Left colon (tissue), 2 donors: ENCODE measurements around the gene SLC2A1. TPM values are rescaled to one million over a fixed set of nuclear protein-coding genes. Genes with fewer than 3 reads are reported as not detected.
A peak's percentile ranks its signal among the peaks of the same experiment; 100 is the strongest.

Source experiments
- ATAC-seq: fragments of 200-7000 bp; cut with Tn5 transposase; one replicate; pipeline ENCODE4 v1.9.1; 2020; ENCODE audit warnings: mild to moderate bottlenecking, moderate library complexity
- DNase-seq, 2 donors: peaks; one replicate each; pipeline ENCODE4 v3.0.0-alpha.2; 2020
- intact Hi-C, 2 donors: fragments of 100-400 bp; cut with DNase I in 1 of 2; cut with micrococcal nuclease in 1 of 2; formaldehyde crosslinking; loops; one replicate each; pipeline versions ENCODE4 v1.11.2 to v1.14.0; 2022; cut with DNase I, micrococcal nuclease
- long read RNA-seq: library from polyadenylated mRNA; unstranded; transcript quantifications from one replicate; pipeline ENCODE4 v2.0.0, GENCODE V29; 2021
- total RNA-seq, 2 donors: library from RNA; stranded (reverse); fragmentation: NEBNext Ultra II Directional; extraction: Animal tissue kit (Norgen Biotek cat#: 25700); gene quantifications; one replicate each; pipeline ENCODE4 v1.2.1, GENCODE V29; 2021
- donor health status: DM: no; HTN: no; CAD: no.
- donor health status: DM: yes; HTN: yes; CAD: no.

Gene SLC2A1
- total RNA-seq = 10 to 100 TPM; 59.0 to 82.7 TPM
- long read RNA-seq, transcript SLC2A1-203 (10 exons, 3,670 nt) = major isoform, 105 of 212 reads
- long read RNA-seq, partial matches to known transcripts = 102 of 212 reads
- long read RNA-seq, other reads (novel, unspliced or antisense) = 5 of 212 reads

GRCh38 chr1:42958488-42959319 is at the start of gene SLC2A1:
SLC2A1 (minus strand) TSS chr1:42958868; CDS start chr1:42958651, 217 bp downstream.
- peak; percentile 95 to 96 for DNase-seq
- peak; percentile 86 for ATAC-seq
- intact Hi-C loops = no loop called here

- intact Hi-C loops = no loop called here
- no peak for DNase-seq
- ATAC-seq = peak; percentile 45
Observed at GRCh38 chr1:43007377-43008114, 48.9 kb upstream of the SLC2A1 start.

DNA sequence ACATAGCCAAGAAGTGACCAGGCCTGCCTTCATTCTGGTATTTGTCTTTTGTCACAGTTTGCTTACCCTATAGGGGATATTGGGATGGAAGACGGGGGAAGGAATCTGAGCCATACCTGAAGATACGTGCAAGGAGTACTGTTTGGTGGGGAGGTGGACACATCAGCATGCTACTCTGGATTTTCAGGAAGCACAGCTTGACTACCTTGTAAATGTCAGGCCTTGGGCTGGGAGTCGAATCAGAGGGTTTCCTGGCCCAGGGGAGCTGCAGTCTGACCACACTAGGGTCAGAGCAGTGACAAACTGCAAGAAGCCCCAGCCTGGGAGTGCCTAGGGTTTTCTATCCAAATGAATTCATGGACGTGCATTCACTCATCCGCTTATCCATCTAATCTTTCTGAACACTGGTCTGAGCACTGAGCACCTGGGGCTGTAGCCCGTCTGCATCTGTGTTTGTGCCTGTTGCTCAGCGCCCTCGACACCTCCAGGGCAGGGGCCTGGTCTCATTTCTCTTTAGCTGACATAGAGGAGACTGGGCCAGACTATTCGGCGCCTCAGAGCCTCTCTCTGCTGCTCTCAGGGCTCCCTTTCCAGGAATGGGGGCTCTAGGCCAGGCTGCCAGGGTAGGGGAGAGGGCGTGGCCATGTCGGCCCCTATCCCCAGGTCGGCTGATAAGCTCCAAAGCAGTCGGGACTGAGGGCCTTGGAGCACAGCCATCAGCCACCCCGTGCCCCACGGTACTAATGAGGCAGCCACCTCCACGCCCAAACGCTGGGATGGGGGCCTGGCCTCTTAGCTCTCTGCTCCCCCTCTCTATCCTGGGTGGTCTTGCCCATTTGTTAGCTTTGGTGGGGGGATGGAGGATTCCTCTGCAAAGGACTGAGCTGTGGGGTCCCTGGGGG is 47.0 kb upstream of the SLC2A1 start:
- intact Hi-C loops = no loop called here
- no peak for DNase-seq
- no peak for ATAC-seq

DNA sequence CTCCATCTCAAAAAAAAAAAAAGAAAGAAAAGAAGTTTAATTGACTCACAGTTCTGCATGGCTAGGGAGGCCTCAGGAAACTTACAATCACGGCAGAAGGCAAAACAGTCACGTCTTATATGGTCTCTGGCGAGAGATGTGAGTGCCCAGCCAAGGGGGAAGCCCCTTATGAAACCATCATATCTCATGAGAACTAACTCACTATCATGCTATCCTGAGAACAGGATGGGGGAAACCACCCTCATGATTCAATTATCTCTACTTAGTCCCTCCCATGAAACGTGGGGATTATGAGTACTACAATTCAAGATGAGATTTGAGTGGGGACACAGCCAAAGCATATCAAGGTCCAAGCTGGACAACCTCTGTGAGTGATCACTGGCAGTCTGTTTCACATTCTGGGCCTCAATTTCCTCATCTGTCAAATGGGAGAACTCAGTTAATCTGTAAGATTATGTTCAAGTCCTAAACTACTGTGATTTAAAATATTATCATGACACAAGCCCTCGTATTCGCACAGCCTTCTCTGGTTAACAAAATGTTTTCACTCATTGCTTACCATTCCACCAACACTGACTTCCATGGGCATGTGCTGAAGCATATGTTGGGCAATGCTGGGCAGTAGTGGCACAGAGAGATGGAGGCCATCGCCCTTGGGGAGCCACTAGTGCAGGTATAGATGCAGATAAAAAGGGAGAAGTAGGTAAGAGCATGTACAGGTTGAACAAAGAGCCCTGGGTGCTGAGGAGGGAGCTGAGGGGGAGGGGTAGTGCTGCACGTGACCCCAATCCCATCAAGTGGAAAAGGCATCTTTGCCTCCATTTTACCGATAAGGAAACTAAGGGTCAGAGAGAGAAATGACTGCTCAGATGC is 46.2 kb upstream of the SLC2A1 start:
- DNase-seq = no peak
- intact Hi-C loops = no loop called here
- no peak for ATAC-seq

DNA sequence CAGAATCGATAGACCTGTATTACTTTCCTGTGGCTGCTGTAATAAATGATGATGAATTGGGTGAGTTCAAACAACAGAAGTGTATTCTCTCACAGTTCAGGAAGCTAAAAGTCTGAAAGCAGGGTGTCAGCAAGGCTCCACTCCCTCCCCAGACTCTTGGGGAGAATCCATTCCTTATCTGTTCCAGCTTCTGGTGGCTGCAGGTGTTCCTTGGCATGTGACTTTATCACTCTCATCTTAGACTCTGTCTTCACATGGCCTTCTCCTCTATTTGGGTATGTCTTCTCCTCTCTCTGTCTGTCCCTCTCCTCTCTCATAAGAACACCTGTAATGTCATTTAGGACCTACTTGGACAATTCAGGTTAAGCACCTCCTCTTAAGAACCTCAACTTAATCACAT is 44.1 kb upstream of the SLC2A1 start:
- intact Hi-C loops = no loop called here
- no peak for DNase-seq
- no peak for ATAC-seq

DNA sequence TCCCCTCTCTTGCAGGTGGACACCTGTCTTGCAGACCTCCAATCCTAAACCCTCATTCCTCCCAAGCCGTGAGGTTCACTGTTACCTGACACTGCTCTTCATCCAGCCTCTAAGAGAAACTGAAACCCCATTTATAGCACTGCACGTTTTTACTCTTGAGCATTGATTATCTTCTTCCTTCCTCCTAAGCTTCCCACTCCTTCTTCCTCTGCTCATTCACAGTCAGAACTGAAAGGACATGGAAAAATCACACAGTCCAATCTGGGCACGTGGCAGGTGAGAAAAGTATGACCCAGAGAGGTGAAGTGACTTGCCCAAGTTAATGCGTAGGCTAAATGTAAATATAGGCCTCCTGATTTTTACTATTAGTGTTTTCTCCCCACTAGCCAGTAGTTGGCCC is 43.4 kb upstream of the SLC2A1 start:
- ATAC-seq (peak; percentile 20), DNase-seq (no peak)
- intact Hi-C loops = no loop called here

- DNase-seq (no peak), ATAC-seq (no peak)
- intact Hi-C loops = no loop called here
Observed at GRCh38 chr1:43001434-43001833, 42.8 kb upstream of the SLC2A1 start.

GRCh38 chr1:43000271-43000670 is 41.6 kb upstream of the SLC2A1 start:
- ATAC-seq (no peak), DNase-seq (no peak)
- intact Hi-C loops = no loop called here

- intact Hi-C loops = no loop called here
- ATAC-seq = no peak
- no peak for DNase-seq
Observed at GRCh38 chr1:42999308-42999707, 40.6 kb upstream of the SLC2A1 start.

GRCh38 chr1:42998386-42998785 is 39.7 kb upstream of the SLC2A1 start:
- intact Hi-C loops = no loop called here
- no peak for ATAC-seq
- no peak for DNase-seq

DNA sequence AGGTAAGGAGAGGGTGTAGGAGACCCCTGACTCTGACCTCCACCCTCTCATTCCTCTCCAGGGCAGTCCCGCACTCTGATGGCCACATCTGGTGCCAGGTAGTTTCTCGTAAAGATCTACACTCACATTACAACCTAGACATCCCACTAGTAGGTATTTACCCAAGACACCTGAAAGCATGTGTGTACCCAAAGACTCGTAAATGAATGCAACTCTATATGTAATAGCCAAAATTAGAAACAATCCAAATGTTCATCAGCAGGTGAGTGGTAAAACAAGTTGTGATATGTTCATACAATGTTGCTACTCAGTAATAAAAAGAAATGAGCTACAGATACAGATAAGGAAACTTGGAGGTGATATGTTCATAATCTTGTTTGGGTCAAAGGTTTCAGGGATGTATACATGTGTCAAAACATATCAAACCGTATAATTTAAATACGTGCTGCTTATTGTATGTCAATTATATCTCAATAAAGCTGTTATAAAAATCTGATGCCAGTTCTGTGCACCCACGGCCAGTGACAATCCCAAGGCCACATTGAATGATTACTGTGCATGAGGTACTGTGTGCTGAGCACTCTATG is 37.8 kb upstream of the SLC2A1 start:
- DNase-seq = no peak
- intact Hi-C loops = no loop called here
- peak; percentile 86 for ATAC-seq

DNA sequence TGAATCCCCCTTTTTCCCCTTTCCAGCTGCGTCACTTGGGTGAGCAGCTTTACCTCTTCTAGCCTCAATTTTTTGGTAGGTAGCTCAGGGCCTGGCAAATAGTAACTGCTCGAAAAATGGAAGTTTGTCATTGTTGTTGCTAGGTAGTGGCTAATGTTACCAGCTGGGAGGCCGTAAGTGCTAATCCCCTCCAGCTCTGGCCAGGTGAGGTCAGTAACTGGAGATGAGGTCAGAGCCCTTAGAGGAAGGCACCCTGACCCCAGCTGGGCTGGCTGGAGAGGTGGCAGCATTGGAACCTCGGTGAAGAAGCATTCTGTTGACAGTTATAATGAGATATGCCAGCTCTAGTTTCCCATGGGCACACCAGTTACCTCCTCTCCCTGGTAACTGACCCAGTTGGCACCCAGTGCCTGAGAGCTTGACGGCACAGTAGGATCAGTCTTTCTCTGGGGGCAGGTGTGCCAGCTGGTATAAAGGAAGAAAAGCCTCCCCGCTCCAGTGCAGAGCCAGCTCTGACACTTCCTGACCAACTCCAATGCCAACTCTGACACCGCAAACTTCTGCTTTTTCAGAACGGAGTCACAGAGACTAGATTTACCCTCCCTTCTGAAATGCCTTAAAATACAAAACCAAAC is 35.0 kb upstream of the SLC2A1 start:
- intact Hi-C loops = no loop called here
- DNase-seq (no peak), ATAC-seq (no peak)

DNA sequence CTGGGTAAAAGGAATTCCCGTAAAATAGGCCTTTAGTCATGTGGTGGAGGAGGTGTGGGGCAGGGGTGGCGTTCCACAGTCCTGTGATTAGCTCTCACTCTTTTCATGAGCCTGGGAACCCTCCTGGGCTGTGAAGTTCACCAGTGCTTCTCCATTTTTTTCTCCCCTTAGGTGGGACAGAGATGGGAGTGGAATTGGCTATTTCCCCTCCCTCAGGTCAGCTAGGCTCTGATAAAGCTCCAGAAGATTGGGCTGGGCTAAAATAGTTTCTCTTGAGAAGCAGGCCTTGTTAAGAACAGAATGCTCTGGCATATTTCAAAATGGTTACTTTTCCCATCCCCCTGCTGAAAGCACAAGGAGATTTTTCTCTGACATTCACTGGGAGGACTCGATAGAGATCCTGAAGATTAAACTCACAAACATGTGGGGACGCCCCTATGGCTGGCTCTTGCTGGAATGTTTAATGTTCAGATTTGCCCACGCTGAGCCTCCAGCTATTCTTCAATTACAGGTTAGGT is 33.4 kb upstream of the SLC2A1 start:
- ATAC-seq (no peak), DNase-seq (no peak)
- intact Hi-C loops = no loop called here

DNA sequence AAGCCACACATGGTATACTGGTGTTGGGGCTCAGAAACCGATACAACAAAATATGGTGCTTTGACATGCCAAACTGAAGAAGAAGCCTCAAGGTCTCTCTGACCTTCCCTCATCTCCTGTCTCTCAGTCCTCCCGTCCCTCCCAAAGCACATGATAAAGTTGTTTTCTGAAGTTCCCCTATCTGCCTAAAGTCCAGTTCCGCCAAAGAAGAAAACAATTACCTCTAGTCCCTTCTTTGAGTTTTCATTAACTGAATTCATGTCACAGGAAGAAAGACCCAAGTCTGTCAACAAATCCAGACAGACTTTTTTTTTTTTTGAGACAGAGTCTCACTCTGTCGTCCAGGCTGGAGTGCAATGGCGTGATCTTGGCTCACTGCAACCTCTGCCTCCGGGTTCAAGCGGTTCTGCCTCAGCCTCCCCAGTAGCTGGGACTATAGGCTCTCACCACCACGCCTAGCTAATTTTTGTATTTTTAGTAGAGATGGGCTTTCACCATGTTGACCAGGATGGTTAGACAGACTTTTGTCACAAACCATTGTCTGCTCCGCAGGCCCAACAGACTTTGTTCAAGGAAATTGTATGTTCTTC is 32.2 kb upstream of the SLC2A1 start:
- DNase-seq (no peak), ATAC-seq (no peak)
- intact Hi-C loops = no loop called here

- ATAC-seq = no peak
- intact Hi-C loops = no loop called here
Observed at GRCh38 chr1:42983693-42984092, 25.0 kb upstream of the SLC2A1 start.

GRCh38 chr1:42983253-42983652 is 24.6 kb upstream of the SLC2A1 start:
- intact Hi-C loops = no loop called here
- DNase-seq = no peak
- ATAC-seq = no peak

More at GRCh38 chr1:42983693-42984092, 25.0 kb upstream of the SLC2A1 start:
- no peak for DNase-seq

GRCh38 chr1:42982641-42983040 is 24.0 kb upstream of the SLC2A1 start:
- ATAC-seq (no peak), DNase-seq (no peak)
- intact Hi-C loops = no loop called here
